HG03432 (cell line): ENCODE measurements around the gene HRH3.

Experiments
- ATAC-seq: cut with Tn5 transposase; IDR thresholded peaks from one replicate; pipeline ENCODE4 v1.9.1; 2021; ENCODE audit warnings: mild to moderate bottlenecking, moderate library complexity; ENCODE audit not compliant: unreplicated experiment

HRH3 gene

DNA sequence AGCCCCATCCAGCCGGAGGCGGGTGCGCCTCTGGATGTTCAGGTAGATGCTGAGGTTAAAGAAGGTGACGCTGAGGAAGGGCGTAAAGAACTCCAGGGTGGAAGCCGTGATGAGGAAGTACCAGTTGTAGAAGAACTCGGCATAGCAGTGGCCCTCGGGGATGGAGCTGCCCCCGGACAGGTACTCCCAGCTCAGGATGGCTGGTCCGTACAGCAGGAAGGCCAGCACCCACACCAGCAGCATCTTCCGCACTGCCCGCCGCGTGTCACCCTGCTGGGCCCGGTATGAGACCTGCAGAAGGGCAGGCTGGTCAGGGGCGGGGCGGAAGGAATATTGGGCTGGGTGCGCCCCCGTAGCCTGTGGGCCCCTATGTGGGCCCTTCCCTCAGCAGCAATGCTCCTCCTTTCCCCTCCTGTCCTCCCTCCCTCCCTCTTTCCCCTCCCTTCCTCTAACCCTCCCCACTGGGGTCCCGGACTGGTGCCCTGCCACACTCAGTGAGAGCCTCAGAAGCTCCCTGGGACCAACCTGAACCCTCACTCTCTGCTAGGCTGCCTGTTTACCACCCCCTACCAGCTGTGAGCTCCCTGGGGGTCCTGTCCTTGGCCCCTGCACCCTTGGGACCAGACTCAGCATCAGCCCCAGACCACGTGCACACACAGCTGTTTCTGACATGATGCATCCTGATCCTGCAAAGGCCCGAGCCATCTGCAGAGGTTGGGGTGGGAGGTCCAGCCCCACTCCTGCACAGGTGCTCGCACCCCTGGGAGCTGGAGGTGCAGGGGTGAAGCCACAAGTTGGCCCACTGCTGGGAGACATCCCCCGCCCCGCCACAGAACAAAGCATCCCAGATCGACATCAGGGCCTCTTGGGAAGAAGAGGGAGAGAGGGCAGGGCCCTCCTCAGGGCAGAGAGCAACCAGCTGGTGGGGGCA lies 3.2 kb downstream of the HRH3 start:
- no peak for ATAC-seq

DNA sequence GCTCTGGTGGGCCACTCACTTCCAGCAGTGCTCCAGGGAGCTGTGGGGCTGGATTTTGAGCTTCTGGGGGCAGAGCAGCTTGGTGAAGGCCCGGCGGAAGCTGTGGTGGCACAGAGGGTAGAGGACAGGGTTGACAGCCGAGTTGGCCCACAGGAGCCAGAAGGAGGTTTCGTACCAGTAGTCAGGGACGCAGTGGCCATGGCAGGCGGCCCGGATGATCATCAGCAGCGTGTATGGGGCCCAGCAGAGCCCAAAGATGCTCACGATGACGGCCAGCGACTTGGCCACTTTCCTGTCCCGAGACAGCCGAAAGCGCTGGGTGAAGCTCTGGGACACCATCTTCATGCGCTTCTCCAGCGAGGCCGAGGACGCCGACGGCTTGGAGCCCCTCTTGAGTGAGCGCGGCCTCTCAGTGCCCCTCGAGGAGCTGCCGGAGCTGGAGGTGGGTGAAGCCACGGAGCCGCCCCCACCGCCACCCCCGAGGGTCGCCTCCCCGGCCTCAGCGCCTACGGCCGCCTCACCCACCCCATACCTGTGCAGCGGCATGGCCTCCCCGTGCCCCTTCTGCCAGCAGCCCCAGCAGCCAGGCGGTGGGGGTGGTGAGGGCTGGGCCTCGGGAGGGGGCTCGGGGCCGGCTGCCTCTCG lies 4.0 kb downstream of the HRH3 start:
- ATAC-seq: no peak

DNA sequence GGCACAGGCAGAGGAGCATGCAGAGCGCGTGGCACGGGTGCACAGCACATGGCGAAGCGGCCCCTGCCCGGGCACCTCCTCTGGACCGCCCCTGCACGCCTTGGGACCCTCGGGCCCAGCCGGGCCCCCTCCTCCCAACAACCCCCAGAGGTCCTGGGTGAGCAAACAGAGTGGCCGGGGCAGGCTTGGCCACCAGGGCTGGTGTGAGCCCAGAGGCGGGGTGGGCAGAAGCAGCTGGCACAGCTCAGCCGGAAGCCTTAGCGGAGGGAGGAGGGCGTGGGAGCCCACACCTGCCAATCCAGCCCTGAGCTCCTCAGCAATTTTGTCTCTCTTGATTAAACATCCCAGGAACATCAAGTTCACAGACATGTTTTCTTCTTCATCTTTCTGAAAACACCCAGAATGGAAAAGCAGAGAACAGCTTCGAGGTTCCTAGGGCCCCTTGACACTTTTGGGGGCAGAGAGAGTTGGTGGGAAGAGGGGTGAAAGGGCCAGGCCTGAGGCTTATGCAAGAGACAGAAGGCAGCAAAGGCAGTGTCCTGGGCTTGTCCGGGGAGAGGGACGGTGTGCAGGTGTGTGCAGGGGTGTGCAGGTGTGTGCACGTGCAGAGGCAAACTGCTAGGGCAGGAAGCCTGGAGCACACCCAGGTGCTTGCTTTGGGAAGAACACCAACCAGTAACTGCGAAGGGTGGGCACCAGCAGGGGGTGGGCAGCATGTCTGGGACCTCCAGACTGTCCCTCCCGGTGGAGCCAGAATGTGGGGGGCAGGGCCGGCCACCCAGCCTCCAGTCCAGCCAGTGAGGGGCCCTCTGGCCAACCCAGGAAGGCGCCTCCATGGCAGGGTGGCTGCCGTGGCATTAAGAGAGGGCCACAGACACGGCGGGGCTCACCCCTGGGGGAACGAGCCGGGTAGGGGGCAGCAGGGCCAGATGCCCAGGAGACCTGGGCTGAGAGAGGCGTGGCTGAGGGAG lies 4.8 kb downstream of the HRH3 start:
- no peak for ATAC-seq

DNA sequence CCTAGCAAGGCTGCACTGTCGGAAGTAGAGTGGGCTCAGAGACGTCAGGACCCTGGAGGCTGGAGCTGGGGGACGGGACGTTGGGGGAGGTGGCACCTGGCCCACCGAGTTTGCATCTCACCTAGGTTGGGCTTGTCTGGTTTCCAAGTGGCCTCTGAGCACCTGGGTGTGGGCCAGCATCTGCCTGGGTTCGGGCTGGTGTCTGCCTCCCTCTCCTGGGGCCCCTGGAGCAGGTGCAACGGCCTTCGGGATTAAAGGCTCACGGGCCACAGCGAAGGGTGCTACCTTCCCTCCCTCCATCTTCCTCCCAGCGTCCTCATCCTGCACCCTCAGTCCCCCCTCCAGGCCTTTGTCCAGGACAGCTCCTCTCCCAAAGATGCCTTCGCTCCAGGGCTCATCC lies 6.0 kb downstream of the HRH3 start:
- no peak for ATAC-seq

DNA sequence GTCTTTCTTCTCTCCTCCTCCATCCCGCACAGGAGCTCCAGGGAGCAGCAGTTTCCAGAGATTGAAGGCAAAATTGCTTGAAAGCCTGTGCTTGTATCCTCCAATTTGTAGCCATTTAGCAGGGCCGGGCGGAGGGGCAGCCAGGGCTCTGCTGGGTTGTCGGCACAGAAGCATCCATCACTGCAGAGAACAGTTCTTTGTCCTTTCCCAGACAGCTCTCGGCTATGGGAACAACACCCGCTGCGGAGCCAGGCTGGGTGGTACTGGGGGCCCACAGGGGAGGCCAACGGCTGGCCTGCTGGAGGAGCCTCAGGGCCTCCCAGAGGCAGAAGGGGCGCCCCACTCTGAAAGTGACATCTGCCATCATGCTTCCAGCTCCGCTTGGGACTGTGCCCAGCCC lies 7.8 kb downstream of the HRH3 start:
- no peak for ATAC-seq

DNA sequence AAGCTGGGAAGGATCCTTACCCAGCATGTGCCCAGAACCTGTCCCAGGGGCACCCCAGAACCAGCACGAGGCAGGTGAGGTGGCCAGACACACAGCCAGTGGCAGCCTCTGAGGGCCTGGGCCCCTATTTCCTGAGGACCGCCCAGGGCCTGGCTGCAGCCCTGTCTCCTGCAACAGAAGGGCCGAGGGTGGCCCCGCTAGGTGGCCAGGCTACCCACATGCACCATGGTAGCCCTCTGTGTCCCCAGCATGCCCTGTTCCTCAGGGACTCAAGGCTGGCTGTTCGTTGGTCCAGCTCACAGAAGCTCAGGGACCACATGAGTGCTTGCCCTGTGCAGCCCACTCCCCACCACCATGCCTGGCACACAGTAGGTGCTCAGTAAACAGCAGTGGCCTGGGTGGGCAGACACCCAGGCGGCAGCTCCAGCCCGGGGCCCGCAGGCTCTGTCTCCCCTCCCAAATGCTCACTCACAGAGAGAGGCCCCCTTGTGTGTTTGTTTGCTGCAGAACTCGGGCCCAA lies 8.2 kb downstream of the HRH3 start:
- no peak for ATAC-seq

DNA sequence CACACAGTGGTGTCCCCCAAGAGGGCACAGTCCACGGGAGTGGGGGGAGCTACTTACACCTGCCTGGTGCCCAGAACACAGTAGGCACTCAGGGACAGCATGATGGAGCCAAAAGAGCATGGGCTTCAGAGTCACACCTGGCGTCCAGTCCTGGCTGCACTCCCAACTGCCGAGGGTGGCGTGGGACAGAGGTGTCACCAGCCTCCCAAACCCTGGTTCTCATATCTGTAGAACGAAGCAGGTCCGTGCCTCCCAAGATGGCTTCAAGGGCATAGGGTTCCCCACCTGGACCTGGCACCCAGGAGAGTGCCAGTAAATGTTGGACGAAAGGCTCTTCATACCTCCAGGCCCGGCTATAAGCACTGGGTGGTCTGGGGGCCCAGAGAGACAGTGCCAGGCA lies 8.9 kb downstream of the HRH3 start:
- ATAC-seq: no peak

DNA sequence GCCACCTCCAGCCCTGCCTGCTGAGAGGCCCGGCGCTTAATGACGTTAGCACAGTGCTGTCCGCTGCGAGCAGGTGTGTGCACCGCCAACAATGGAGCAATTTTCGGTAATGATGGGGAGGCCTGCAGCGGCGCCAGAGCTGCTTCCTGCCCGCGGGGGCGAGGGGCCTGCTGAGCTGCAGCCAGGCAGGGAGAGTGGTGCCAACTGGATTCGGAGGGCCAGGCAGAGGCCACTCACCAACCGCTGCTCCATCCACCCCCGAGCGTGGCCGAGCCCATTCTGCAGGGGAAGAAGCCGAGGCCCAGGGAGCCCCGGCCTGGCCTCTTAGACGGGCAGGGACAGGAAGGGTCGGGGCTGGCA lies 9.6 kb downstream of the HRH3 start:
- ATAC-seq: no peak

DNA sequence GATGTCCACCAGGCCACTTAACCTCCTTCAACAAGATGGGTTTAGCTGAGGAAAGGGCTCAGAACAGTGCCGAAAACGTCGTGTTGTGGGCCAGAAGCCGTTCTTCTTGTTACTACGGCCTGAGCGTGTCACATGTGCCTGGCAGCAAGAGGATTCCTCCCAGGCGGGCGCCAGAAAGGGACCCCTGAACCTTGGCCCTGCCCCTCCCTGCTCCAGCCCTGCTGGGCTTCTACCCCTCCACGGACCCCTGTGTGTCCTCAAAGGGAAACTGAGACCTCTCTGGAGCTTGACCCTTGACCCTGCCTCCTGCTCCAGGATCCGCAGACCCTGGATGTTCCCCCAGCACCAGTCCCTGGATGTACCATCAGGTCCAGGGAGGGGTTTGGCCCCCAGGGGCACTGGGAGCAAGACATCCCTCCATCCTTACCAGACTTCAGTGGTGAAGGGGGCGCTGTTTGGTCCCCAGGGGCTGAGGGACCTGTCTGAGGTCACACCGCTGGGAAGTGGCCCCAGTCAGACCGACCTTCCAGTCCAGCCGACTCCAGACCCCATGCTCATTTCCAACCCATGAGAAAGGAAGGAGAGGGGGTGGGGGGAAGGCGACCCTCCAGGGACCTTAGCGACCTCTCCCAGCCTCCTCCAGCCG lies 10.1 kb downstream of the HRH3 start:
- ATAC-seq: no peak

DNA sequence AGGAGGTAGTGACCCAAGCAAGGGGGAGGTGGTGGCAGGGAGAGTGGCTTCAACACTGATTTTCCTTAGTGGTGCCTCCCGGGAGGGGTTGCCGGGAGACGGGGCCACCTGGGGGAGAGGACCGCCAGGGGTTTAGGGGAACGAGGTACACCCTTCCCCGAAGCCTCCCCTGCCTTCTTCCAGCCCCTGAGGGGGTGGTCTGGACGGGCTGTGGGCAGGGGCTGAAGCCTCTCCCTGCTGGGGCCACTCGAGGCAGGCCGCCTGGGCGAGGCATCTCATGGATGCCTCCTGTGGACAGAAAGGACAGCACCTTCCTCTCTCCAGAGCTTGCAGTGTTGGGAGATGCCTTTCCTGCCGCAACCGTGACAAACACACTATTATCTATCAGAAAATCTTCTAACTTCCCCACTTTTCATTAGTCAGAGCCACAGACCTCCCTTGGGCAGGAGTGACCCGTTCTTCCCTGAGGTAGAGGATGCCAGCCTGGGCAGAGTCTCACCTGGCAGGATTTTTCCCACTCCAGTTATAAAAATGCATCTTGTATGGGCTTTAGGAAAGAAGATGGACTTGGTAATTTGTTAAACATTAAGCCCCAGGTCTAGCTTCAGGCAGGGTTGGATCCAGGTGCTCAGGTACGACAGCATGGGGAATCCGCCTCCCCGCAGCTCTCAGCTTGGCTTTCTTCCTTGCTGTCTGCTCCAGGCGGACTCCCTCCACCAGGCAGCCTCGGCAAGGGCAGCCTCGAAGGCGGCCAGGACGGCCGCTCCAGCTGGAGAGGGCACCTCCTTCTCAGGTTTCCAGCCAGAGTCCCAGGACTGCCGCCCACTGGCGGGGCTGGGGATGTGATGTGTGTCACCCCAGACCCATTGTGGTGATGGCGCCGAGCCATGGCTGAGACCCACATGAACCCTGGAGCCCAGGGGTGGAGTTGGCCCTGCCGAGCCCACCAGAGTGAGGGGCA lies 11.0 kb downstream of the HRH3 start:
- ATAC-seq: no peak

DNA sequence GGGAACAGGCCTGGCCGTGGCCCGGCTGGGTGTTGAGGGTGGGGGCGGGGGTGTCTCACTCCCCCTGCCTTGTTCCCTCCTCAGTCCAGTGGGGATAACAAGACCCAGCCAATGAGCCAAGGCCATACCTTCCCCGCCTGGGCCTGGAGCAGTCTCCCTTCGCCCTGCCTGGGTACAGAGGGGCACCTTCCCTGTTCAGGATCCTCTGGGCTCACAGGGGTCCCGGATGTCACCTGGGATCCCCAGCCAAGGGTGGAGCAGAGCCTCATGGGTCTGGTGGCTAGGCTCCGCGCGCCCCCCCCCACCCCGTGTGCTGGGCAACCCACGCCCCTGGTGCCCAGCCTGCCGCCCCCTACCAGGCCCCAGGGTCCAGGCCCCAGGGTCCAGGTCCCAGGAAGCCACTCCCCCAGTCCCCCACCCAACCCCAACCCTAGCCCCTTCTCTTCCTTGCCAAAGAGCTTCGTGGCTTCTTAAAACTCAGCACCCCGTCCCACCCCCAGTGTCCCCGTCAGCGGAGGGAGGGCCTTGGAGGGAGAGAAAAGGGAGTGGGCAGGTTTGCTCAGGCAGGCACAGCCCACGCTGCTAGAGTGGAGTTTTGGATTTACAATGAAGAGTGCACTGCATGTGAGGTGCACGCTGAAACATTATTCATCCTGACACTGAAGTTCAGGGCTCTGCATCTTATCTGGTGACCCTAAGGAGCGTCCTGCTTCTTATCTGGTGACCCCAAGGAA lies 11.8 kb downstream of the HRH3 start:
- no peak for ATAC-seq

DNA sequence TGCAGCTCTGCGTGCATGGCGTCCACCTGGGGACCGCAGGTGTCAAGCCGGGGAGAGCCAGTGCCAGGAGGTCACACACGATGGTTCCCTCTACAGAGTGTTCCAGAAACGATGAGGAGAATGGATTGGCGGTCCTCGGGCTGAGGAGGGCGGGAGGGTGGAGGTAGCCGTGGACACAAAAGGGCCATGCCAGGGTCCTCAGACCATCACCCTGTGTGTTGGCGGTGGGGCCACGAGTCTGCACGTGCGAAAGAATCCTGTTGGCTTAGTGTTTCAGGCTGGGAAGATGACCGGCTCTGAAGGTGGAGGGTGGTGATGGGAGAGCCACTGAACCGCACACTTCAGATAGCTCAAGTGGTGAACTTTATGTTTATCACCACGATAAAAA lies 13.7 kb downstream of the HRH3 start:
- no peak for ATAC-seq

DNA sequence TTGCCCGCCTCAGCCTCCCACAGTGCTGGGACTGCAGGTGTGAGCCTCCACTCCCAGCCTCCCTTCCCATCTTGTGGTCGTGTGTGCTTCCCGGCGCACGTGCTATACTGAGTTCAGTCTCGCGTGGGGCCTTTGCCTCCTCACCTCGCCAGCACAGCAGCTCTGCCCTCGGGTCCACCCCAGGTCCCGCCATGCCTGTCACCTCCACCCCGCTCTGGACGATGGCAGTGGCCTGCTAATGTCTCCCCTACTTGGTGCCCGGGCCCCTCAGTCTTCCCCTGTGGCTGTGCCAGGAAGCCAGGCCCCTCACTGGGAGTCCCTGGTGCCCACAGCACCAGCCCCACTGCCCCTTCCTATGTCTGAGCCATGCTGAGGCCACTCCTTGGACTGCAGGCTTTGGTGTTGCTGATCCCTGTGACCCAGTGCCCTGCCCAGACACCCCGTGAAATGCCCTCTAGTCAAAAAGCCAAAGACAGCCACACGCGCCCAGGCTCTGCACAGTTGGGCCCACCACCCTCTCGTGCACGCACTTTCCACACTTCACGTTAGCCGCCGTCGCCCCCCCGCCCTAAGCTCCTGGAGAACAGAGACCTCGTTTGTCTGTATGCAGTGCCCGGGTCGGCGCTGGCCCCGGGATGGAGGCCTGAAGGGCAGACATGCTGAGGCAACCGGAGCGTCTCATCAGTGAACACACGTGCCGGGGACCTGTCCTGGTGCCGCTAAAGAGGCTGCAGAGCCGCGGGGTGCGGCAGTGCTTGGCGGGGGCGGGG lies 14.3 kb downstream of the HRH3 start:
- no peak for ATAC-seq

DNA sequence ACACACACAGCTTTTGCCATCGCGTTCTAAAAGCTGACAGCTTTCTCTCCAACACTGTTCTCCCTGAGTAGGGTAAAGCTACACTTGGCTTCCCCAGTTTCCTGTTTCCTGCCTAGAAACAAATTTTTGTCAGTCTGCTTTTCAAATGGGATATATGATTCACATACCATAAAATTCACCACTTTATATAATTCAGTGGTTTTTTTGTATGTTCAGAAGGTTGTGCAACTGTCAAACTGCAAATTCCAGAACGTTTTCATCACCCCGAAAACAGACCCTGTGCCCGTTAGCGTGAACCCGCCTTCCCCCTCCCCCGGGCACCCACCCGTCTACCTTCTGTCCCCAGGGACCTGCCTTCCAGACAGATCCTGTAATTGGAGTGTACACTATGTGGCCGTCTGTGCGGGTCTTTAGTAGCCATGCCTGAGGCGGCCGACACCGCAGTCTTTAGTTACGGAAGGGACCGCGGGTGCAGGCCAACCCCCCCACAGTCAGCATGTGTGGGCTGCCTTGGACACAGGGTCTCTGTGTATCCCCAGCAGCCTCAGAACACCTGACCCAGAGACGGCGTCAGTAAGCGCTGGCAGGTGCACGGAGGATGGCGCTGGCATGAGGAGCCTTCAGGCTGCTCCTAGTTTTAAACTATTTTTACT lies 16.6 kb downstream of the HRH3 start:
- no peak for ATAC-seq

DNA sequence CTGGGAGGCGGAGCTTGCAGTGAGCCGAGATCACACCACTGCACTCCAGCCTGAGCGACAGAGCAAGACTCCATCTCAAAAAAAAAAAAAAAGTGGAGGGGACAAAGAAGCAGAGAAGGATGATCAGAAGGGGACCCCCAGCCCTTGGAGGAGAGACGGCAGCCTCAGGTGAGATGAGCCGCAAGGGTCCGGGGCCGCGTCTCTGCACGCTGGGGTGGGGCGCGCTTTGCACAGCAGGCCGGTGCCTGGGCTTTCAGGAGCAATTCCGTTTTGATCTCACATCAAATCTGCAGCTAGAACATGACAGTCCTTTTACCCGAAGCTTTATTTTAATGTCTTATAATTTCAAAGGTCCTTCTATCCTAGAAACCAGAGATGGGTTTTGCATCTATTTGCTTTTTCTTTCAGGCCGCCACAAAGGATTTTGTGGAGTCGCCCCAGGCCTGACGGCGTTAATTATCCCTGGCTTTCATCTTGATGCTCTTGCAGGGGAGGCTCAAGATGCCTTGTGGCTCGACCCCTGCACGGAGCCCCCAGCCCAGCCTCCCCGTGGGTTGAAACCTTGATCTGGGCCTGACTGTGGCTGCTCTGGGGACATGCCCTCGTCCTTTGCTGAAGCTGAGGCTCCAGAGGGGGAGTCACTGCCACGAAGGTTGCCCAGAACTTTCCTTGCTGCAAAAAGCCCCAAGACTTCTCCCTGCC lies 17.3 kb downstream of the HRH3 start:
- no peak for ATAC-seq

DNA sequence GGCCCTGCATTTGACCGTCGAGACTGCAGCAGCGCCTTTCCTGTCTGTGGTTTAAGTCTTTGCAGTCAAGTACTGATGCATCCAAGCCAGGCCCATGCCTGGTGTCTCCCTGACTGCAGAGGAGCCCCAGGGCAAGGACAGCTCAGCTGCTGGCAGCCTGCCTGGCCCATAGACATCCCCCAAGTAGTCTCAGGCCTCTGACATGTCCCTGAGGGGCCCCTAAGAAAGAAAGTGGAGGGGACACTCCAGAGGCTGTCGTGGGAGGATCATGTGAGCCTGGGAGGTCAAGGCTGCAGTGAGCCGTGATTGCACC lies 18.0 kb downstream of the HRH3 start:
- ATAC-seq: peak; percentile 22
